Measurements from ENCODE around the gene CCDC85C.

The CCDC85C gene

GRCh38 chr14:99522934-99523703 is 80.9 kb downstream of the CCDC85C start:
- TF ChIP-seq CTCF (IDR thresholded peaks at IDR 0.05; ENCODE audit: control insufficient read depth, insufficient read depth, low read depth, low read length, missing control alignments), result no peak
- no peak for DNase-seq (ENCODE audit: low read depth)
- H3K4me3 ChIP-seq (ENCODE audit: control insufficient read depth, low read depth, low read length), result no peak overlapping the region

- DNase-seq (ENCODE audit: low read depth), result no peak
- TF ChIP-seq CTCF (IDR thresholded peaks at IDR 0.05; ENCODE audit: control insufficient read depth, insufficient read depth, low read depth, low read length, missing control alignments), result no peak
- no peak overlapping the region for H3K4me3 ChIP-seq (ENCODE audit: control insufficient read depth, low read depth, low read length)
Measured at GRCh38 chr14:99522457-99522891, 81.5 kb downstream of the CCDC85C start.

GRCh38 chr14:99522025-99522401 is 82.0 kb downstream of the CCDC85C start:
- H3K4me3 ChIP-seq (ENCODE audit: control insufficient read depth, low read depth, low read length), result no peak overlapping the region
- TF ChIP-seq CTCF (IDR thresholded peaks at IDR 0.05; ENCODE audit: control insufficient read depth, insufficient read depth, low read depth, low read length, missing control alignments), result no peak
- DNase-seq (ENCODE audit: low read depth), result no peak

GRCh38 chr14:99521176-99522024 is 82.6 kb downstream of the CCDC85C start:
- TF ChIP-seq CTCF (IDR thresholded peaks at IDR 0.05; ENCODE audit: control insufficient read depth, insufficient read depth, low read depth, low read length, missing control alignments), result no peak

GRCh38 chr14:99520571-99521081 is 83.4 kb downstream of the CCDC85C start:
- DNase-seq (ENCODE audit: low read depth), result no peak
- no peak for TF ChIP-seq CTCF (IDR thresholded peaks at IDR 0.05; ENCODE audit: control insufficient read depth, insufficient read depth, low read depth, low read length, missing control alignments)
- H3K4me3 ChIP-seq (ENCODE audit: control insufficient read depth, low read depth, low read length), result no peak overlapping the region

More at GRCh38 chr14:99521176-99522024, 82.6 kb downstream of the CCDC85C start:
- no peak for DNase-seq (ENCODE audit: low read depth)
- no peak overlapping the region for H3K4me3 ChIP-seq (ENCODE audit: control insufficient read depth, low read depth, low read length)

- DNase-seq (ENCODE audit: low read depth), result no peak
- no peak for TF ChIP-seq CTCF (IDR thresholded peaks at IDR 0.05; ENCODE audit: control insufficient read depth, insufficient read depth, low read depth, low read length, missing control alignments)
- no peak overlapping the region for H3K4me3 ChIP-seq (ENCODE audit: control insufficient read depth, low read depth, low read length)
Measured at GRCh38 chr14:99519931-99520421, 84.0 kb downstream of the CCDC85C start.
